Trophoblast cell (in vitro differentiated cells and primary cell): ENCODE measurements around the gene RIMS3. TPM values are rescaled to one million over a fixed set of nuclear protein-coding genes. Genes with fewer than 3 reads are reported as not detected.

Source experiments
- DNase-seq, 2 donors: peaks; one replicate each; pipeline ENCODE4 v3.0.0-alpha.2; 2016
- H2AFZ ChIP-seq: 2 replicates; pipeline ENCODE4 v1.6.1; 2013; ENCODE audit warnings: low read length, moderate library complexity, mild to moderate bottlenecking; ENCODE audit not compliant: insufficient read depth, poor library complexity
- H2AK5ac ChIP-seq: 2 replicates; pipeline ENCODE4 v1.6.1; 2013; ENCODE audit warnings: mild to moderate bottlenecking, low read length
- H2BK120ac ChIP-seq: 2 replicates; pipeline ENCODE4 v1.6.1; 2013; ENCODE audit warnings: low read length, mild to moderate bottlenecking, moderate library complexity; ENCODE audit not compliant: insufficient read depth, poor library complexity
- H2BK12ac ChIP-seq: 2 replicates; pipeline ENCODE4 v1.6.1; 2013; ENCODE audit warnings: mild to moderate bottlenecking, low read length, moderate library complexity
- H2BK5ac ChIP-seq: 2 replicates; pipeline ENCODE4 v1.6.1; 2013; ENCODE audit warnings: low read length, low read depth, moderate library complexity, mild to moderate bottlenecking; ENCODE audit not compliant: poor library complexity
- H3K14ac ChIP-seq: 2 replicates; pipeline ENCODE4 v1.6.1; 2013; ENCODE audit warnings: mild to moderate bottlenecking, low read length
- H3K18ac ChIP-seq: 2 replicates; pipeline ENCODE4 v1.6.1; 2013; ENCODE audit warnings: mild to moderate bottlenecking, low read length
- H3K23ac ChIP-seq: 2 replicates; pipeline ENCODE4 v1.6.1; 2013; ENCODE audit warnings: low read length
- H3K27ac ChIP-seq: 2 replicates; pipeline ENCODE4 v1.5.1; 2013; ENCODE audit warnings: low read depth, mild to moderate bottlenecking, inconsistent platforms, low read length, moderate library complexity
- H3K27me3 ChIP-seq: 2 replicates; pipeline ENCODE4 v1.6.1; 2013; ENCODE audit warnings: inconsistent platforms, mild to moderate bottlenecking, low read length, moderate library complexity; ENCODE audit not compliant: insufficient read depth
- H3K36me3 ChIP-seq, 2 experiments: 1 replicate in 1 of 2; 2 replicates in 1 of 2; pipeline ENCODE4 v1.6.1; 2013; ENCODE audit warnings: low read length in 2 of 2, mild to moderate bottlenecking in 2 of 2, moderate library complexity in 1 of 2; ENCODE audit not compliant: insufficient read depth in 2 of 2, control insufficient read depth in 1 of 2
- H3K4ac ChIP-seq: 2 replicates; pipeline ENCODE4 v1.6.1; 2013; ENCODE audit warnings: low read depth, mild to moderate bottlenecking, low read length, moderate library complexity
- H3K4me1 ChIP-seq, 2 experiments: 1 replicate in 1 of 2; 2 replicates in 1 of 2; pipeline ENCODE4 v1.6.1; 2013; ENCODE audit warnings: low read length in 2 of 2, mild to moderate bottlenecking in 2 of 2, moderate library complexity in 1 of 2; ENCODE audit not compliant: insufficient read depth in 2 of 2, control insufficient read depth in 1 of 2
- H3K4me2 ChIP-seq: 2 replicates; pipeline ENCODE4 v1.6.1; 2013; ENCODE audit warnings: inconsistent platforms, mild to moderate bottlenecking, low read length, moderate library complexity
- H3K4me3 ChIP-seq: 2 replicates; pipeline ENCODE4 v1.5.1; 2013; ENCODE audit warnings: mild to moderate bottlenecking, low read depth, low read length, inconsistent platforms
- H3K79me1 ChIP-seq: one replicate; pipeline ENCODE4 v1.6.1; 2013; ENCODE audit warnings: low read length
- H3K79me2 ChIP-seq: 2 replicates; pipeline ENCODE4 v1.6.1; 2013; ENCODE audit warnings: low read length, mild to moderate bottlenecking; ENCODE audit not compliant: control insufficient read depth, insufficient read depth, poor library complexity
- H3K9ac ChIP-seq: 2 replicates; pipeline ENCODE4 v1.6.1; 2013; ENCODE audit warnings: mild to moderate bottlenecking, low read length
- H3K9me3 ChIP-seq: 2 replicates; pipeline ENCODE4 v1.6.1; 2013; ENCODE audit warnings: low read depth, mild to moderate bottlenecking, control low read depth, inconsistent platforms, low read length; ENCODE audit not compliant: insufficient read depth
- H4K12ac ChIP-seq: 2 replicates; pipeline ENCODE4 v1.6.1; 2013; ENCODE audit warnings: low read depth, mild to moderate bottlenecking, low read length, moderate library complexity
- H4K8ac ChIP-seq: 2 replicates; pipeline ENCODE4 v1.6.1; 2013; ENCODE audit warnings: low read depth, mild to moderate bottlenecking, low read length, moderate library complexity
- H4K91ac ChIP-seq: one replicate; pipeline ENCODE4 v1.6.1; 2013; ENCODE audit warnings: low read depth, mild to moderate bottlenecking, low read length, moderate library complexity
- WGBS: extraction: QIAGEN DNeasy Blood & Tissue Kit; methylation state at CpG from one replicate; pipeline ENCODE4 v1.1.7; 2013; ENCODE audit warnings: missing lambda C conversion rate; ENCODE audit not compliant: insufficient read length, insufficient coverage; ENCODE audit errors: extremely low coverage; 5-methylcytosine and 5-hydroxymethylcytosine counted together
- polyA plus RNA-seq: library from polyadenylated mRNA; stranded (reverse); fragments of 200-250 nt; gene quantifications from 2 replicates; pipeline ENCODE4 v1.2.3, GENCODE V29; 2013

Gene RIMS3
- 1.0 and 1.1 TPM in 2 replicates for polyA plus RNA-seq

DNA sequence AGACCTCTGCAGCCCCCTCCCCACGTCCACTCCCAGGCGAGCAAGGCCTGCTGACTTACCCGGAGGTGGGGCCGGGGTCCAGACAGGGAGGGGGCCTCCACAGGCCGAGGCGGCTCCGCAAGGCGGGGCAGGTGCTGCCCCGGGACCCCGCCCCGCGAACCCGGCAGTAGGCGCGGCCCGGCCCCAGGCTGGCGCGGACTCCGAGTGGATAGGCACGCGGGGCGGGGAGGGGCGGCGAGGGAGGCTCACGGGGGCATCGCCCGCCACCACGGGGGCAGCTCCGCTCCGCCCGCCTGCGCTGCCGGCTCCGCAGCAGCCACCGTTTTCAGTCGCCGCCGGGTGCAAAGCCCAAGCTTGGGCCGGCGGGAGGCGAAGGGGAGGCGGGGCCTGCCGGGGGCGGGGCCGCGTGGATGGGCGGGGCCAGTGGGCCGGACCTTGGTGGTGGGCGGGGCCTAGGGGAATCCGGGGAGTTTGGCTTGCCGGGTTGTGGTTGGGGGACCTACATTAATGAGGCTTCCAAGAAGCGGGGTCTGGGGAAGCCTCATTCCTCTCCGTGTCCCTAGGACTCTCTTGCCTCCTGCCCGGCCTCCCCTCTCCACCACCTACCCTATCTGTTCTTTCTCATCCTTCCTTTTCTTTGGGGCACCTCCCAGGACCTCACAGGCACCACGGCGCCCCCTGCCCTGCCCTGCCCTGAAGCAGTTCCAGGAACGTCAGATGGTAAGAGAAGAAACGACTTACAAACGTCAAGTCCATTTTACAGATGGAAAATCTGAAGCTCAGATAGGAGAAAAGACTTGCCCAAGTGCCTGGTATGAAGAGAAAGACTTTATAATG, at the start of gene RIMS3:
Gene RIMS3 (minus strand): TSS at position 348 of the 837 bp plus-strand sequence. CDS start 23,757 bp downstream, outside the sequence.
- no peak within 1 kb of the TSS for H3K27ac ChIP-seq
- H2BK120ac ChIP-seq = no peak within 1 kb of the TSS
- no CpG with 5 or more reads among the region's 59 CpGs for WGBS
- no peaks in the 10 kb centered on the region for H3K36me3 ChIP-seq
- no peaks in the 10 kb centered on the region for H3K79me2 ChIP-seq
- no peak within 1 kb of the TSS for H3K23ac ChIP-seq
- H2BK12ac ChIP-seq = no peak within 1 kb of the TSS
- H3K79me1 ChIP-seq = no peaks in the 10 kb centered on the region
- H2BK5ac ChIP-seq = no peak within 1 kb of the TSS
- no peaks in the 10 kb centered on the region for H3K27me3 ChIP-seq
- no peak within 1 kb of the TSS for H3K18ac ChIP-seq
- no peak within 1 kb of the TSS for H4K91ac ChIP-seq
- H3K4me2 ChIP-seq = peak within 1 kb of the TSS; percentile 80
- peak within 1 kb of the TSS; percentile 12 for H2AFZ ChIP-seq
- H2AK5ac ChIP-seq = no peak within 1 kb of the TSS
- H4K12ac ChIP-seq = no peak within 1 kb of the TSS
- peak within 1 kb of the TSS; percentile 84 for H3K4me3 ChIP-seq
- no peak within 1 kb of the TSS for H4K8ac ChIP-seq
- H3K9me3 ChIP-seq = peaks cover 3% of the 10 kb centered on the region
- DNase-seq = peak; percentile 41 to 66
- no peak within 1 kb of the TSS for H3K14ac ChIP-seq
- no peak within 1 kb of the TSS for H3K9ac ChIP-seq
- H3K4ac ChIP-seq = no peak within 1 kb of the TSS
- peaks cover 0 to 13% of the 10 kb centered on the region in 2 experiments for H3K4me1 ChIP-seq

DNA sequence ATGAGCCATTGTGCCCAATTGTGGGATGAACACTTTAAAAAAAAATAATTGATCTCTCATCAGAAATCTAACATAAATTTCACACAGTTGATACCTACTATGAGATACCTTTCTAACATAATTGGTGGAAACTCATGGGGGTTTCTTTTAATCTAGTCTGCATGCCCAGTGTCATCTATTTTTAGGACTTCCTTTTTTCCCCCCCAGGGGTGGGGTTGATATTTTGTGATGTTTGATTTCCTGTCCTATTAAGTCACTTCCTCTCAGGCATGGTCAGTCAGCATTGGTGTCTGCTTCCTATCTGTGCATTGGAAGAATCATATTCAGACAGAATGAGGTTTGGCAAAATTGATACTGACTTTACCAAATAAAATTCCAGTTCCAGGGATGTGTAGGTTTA, 47.5 kb upstream of the RIMS3 start:
- no peak overlapping the region for H4K12ac ChIP-seq
- H3K9me3 ChIP-seq = no peaks in the 10 kb centered on the region
- H3K14ac ChIP-seq = no peak overlapping the region
- H2AK5ac ChIP-seq = no peak overlapping the region
- peaks cover 2 to 7% of the 10 kb centered on the region in 2 experiments for H3K4me1 ChIP-seq
- peaks cover 7% of the 10 kb centered on the region for H3K79me1 ChIP-seq
- H2BK5ac ChIP-seq = no peak overlapping the region
- no peaks in the 10 kb centered on the region for H3K27me3 ChIP-seq
- H3K4me2 ChIP-seq = no peak overlapping the region
- no peak overlapping the region for H3K27ac ChIP-seq
- H3K79me2 ChIP-seq = peaks cover 4% of the 10 kb centered on the region
- no peak overlapping the region for H4K8ac ChIP-seq
- no peak for DNase-seq
- no peak overlapping the region for H2BK12ac ChIP-seq
- no peak overlapping the region for H2BK120ac ChIP-seq
- no peaks in the 10 kb centered on the region for H3K36me3 ChIP-seq
- no peak overlapping the region for H3K9ac ChIP-seq
- no peak overlapping the region for H3K4me3 ChIP-seq
- no peak overlapping the region for H3K4ac ChIP-seq
- no peak overlapping the region for H4K91ac ChIP-seq
- no peak overlapping the region for H2AFZ ChIP-seq
- H3K23ac ChIP-seq = no peak overlapping the region
- no peak overlapping the region for H3K18ac ChIP-seq

DNA sequence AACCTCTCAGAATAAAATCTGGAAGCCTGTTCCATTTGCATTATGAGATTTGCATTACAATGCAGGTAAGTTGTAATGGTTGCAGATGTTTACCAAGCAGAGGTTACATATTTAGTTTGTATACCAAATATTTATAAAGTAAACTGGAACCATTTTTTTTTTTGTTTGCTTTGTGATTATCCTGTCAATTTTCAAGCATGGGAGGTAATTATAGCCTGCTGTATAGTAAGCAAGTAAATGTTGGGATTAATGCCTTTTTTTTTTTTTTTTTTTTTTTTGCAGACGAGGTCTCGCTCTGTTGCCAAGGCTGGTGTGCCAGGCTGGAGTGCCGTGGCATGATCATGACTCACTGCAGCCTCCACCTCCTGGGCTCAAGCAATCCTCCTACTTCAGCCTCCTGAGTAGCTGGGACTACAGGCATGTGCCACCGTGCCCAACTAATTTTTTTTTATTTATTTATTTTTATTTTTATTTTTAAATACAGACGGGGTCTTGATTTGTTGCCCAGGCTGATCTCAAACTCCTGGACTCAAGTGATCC, 47.0 kb upstream of the RIMS3 start:
- H3K27ac ChIP-seq = no peak overlapping the region
- no peak overlapping the region for H3K23ac ChIP-seq
- H2BK5ac ChIP-seq = no peak overlapping the region
- H4K91ac ChIP-seq = no peak overlapping the region
- peaks cover 7% of the 10 kb centered on the region for H3K79me1 ChIP-seq
- no peak overlapping the region for H3K9ac ChIP-seq
- no peak overlapping the region for H2AK5ac ChIP-seq
- no peak overlapping the region for H3K14ac ChIP-seq
- H3K4ac ChIP-seq = no peak overlapping the region
- no peak overlapping the region for H3K18ac ChIP-seq
- WGBS = no CpG with 5 or more reads among the region's 5 CpGs
- H3K9me3 ChIP-seq = no peaks in the 10 kb centered on the region
- DNase-seq = no peak
- H3K36me3 ChIP-seq = no peaks in the 10 kb centered on the region
- peaks cover 4% of the 10 kb centered on the region for H3K79me2 ChIP-seq
- no peak overlapping the region for H2BK12ac ChIP-seq
- no peak overlapping the region for H4K12ac ChIP-seq
- H2BK120ac ChIP-seq = no peak overlapping the region
- H3K27me3 ChIP-seq = no peaks in the 10 kb centered on the region
- no peak overlapping the region for H4K8ac ChIP-seq
- no peak overlapping the region for H3K4me3 ChIP-seq
- H3K4me2 ChIP-seq = no peak overlapping the region
- peaks cover 2 to 7% of the 10 kb centered on the region in 2 experiments for H3K4me1 ChIP-seq
- H2AFZ ChIP-seq = no peak overlapping the region

DNA sequence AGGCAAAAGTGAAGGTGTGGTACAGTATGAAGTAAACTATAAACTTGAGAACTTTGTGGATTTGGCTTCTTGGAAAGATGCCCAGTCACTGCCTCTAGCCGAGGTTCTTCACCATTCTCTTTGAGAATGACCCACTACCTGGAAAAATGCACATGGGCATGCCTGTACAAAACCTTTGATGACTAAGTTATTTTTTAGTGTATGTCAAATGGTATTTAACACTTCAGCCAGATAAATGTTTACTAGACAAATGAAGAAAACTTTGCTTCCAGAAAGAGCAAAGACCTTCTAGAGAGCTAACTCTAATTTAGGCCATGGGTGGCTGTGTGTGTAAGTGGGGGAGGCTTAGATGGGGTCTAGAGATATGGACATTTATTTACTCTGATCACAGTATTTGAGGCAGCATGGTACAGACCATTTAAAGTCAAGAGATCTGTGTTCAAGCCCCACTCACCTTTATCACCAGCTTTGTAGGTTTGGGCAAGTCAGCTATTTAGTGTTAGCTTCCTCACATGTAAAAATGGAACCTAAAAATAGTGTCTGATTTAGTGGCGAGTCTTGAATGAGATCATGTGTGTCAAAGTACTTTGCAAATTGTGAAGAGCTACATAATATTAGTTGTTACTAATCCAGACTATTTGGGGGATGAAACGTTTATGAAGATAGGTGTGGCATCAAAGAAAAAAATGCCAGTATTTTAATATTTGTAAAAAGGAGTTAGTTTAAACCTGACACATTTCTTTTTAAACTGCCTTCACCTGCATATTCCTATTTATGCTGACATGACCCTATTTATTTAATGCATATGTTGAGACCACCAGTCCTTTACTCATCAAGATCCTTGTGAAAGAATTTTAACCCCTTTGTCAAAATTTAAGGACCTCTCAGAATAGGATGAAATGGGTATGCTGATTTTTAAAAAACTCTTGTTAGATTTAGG, 46.3 kb upstream of the RIMS3 start:
- Histone ChIP-seq H4K8ac (no peak overlapping the region), H3K9ac (no peak overlapping the region), H3K4me2 (peak overlapping the region; percentile 50), H3K4me3 (no peak overlapping the region), H4K12ac (peak overlapping the region; percentile 47), H3K36me3 (no peaks in the 10 kb centered on the region), H3K9me3 (no peaks in the 10 kb centered on the region), H3K4me1 (peaks cover 2 to 7% of the 10 kb centered on the region in 2 experiments), H3K14ac (peak overlapping the region; percentile 56), H3K79me1 (peaks cover 7% of the 10 kb centered on the region), H3K23ac (no peak overlapping the region), H3K79me2 (peaks cover 4% of the 10 kb centered on the region), H4K91ac (no peak overlapping the region), H2AK5ac (no peak overlapping the region), H2BK5ac (peak overlapping the region; percentile 84), H3K18ac (peak overlapping the region; percentile 66), H3K27ac (peak overlapping the region; percentile 57), H3K27me3 (no peaks in the 10 kb centered on the region), H2BK120ac (peak overlapping the region; percentile 77), H3K4ac (peak overlapping the region; percentile 94), H2BK12ac (peak overlapping the region; percentile 60), H2AFZ (no peak overlapping the region)
- peak; percentile 49 to 78 for DNase-seq
- no CpG with 5 or more reads among the region's 3 CpGs for WGBS
